DND-41 (cell line): ENCODE data around the gene KIAA1671.

Source experiments
- ATAC-seq: fragments of 200-7000 bp; cut with Tn5 transposase; 3 replicates; pipeline ENCODE4 v1.9.1; 2021; ENCODE audit warnings: low read depth; ENCODE audit not compliant: insufficient read depth
- DNase-seq: peaks from one replicate; pipeline ENCODE4 v3.0.0-alpha.2; 2020
- H2AFZ ChIP-seq: 2 replicates; pipeline ENCODE4 v1.6.0; 2012; ENCODE audit warnings: low read depth, low read length
- H3K27ac ChIP-seq: 2 replicates; pipeline ENCODE4 v1.5.1; 2012; ENCODE audit warnings: low read length, inconsistent platforms
- H3K27me3 ChIP-seq: fragments of 200-600 bp; sonication (generic); 2 replicates; pipeline ENCODE4 v1.6.0; 2012; ENCODE audit warnings: low read length, mild to moderate bottlenecking, inconsistent platforms; ENCODE audit not compliant: insufficient read depth, poor library complexity
- H3K36me3 ChIP-seq: 2 replicates; pipeline ENCODE4 v1.5.1; 2012; ENCODE audit warnings: low read length, inconsistent platforms; ENCODE audit not compliant: insufficient read depth
- H3K4me1 ChIP-seq: 2 replicates; pipeline ENCODE4 v1.5.1; 2012; ENCODE audit warnings: mild to moderate bottlenecking, low read length; ENCODE audit not compliant: insufficient read depth
- H3K4me2 ChIP-seq: 2 replicates; pipeline ENCODE4 v1.6.0; 2012; ENCODE audit warnings: mild to moderate bottlenecking, moderate library complexity, low read length, inconsistent platforms; ENCODE audit not compliant: insufficient read depth
- H3K4me3 ChIP-seq, 2 experiments: fragments of 200-600 bp in 1 of 2; shearing (Covaris generic) in 1 of 2; 2 replicates each; pipeline ENCODE4 v1.5.1; 2012 to 2016; ENCODE audit warnings: inconsistent platforms in 2 of 2, low read length in 2 of 2, mild to moderate bottlenecking in 2 of 2, low read depth in 1 of 2, moderate library complexity in 1 of 2
- H3K79me2 ChIP-seq: 2 replicates; pipeline ENCODE4 v1.6.0; 2012; ENCODE audit warnings: low read length, inconsistent platforms; ENCODE audit not compliant: insufficient read depth
- H3K9ac ChIP-seq: 2 replicates; pipeline ENCODE4 v1.6.0; 2012; ENCODE audit warnings: low read depth, mild to moderate bottlenecking, inconsistent platforms, low read length, moderate library complexity
- H3K9me3 ChIP-seq: 2 replicates; pipeline ENCODE4 v1.5.1; 2012; ENCODE audit warnings: low read length, moderate library complexity, mild to moderate bottlenecking, inconsistent platforms; ENCODE audit not compliant: insufficient read depth, severe bottlenecking
- H4K20me1 ChIP-seq: 2 replicates; pipeline ENCODE4 v1.6.0; 2012; ENCODE audit warnings: low read length; ENCODE audit not compliant: insufficient read depth
- EZH2 ChIP-seq: IDR thresholded peaks from 3 replicates; pipeline ENCODE4 v1.6.1; 2012; ENCODE audit warnings: borderline replicate concordance, low read depth, mild to moderate bottlenecking, moderate library complexity, low read length, inconsistent platforms; ENCODE audit not compliant: severe bottlenecking
- TF ChIP-seq, protein P1 (sequence below): IDR thresholded peaks from 2 replicates; pipeline ENCODE4 v1.5.1; 2012; ENCODE audit warnings: borderline replicate concordance, low read length, moderate library complexity, mild to moderate bottlenecking; ENCODE audit not compliant: poor library complexity, severe bottlenecking; ENCODE audit errors: extremely low read depth

KIAA1671 gene

DNA sequence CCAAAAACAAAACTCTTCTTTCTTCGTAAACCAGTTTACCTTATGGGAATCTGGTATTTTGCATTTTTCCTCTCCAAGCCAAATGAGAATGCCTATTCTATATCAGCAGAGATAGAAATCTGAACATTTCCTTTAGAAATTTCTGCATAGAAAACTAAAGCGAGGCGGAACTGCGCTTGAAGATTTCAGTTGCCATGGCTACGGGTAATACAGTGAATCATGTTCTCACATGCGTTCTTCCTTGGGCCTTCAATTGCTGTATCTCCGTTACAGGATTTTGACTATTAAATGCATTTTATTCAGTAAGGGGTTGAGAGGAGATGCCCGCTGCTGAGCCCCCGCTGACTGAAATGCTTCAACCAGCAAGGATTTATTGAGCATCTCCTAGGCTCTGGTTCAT lies 138.9 kb downstream of the KIAA1671 start:
- no peak for ATAC-seq

DNA sequence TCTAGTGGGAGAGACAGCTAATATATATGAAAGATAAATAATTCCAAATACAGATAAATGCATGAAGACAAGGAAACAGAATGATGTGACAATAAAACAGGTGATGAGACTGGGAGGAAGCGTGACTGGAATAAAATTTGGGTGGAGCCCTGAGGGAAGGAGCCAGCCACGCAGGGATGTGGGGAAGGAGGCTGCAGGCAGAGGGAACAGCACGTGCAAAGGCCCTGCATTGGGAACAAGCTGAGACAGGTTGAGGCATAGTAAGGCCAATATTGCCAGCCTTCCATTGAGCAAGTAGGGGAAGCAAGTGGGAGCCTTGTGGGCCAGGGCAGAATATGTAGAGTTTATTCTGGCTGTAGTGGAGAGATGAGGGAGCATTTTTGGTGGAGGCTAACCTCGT lies 139.6 kb downstream of the KIAA1671 start:
- Histone ChIP-seq H3K4me2 (no peak overlapping the region), H4K20me1 (no peaks in the 10 kb centered on the region), H3K36me3 (no peaks in the 10 kb centered on the region), H3K79me2 (no peaks in the 10 kb centered on the region), H2AFZ (no peak overlapping the region), H3K27ac (no peak overlapping the region), H3K27me3 (no peaks in the 10 kb centered on the region), H3K4me3 (no peak overlapping the region), H3K9ac (no peak overlapping the region), H3K4me1 (no peaks in the 10 kb centered on the region), H3K9me3 (no peaks in the 10 kb centered on the region)
- TF ChIP-seq, protein P1, sequence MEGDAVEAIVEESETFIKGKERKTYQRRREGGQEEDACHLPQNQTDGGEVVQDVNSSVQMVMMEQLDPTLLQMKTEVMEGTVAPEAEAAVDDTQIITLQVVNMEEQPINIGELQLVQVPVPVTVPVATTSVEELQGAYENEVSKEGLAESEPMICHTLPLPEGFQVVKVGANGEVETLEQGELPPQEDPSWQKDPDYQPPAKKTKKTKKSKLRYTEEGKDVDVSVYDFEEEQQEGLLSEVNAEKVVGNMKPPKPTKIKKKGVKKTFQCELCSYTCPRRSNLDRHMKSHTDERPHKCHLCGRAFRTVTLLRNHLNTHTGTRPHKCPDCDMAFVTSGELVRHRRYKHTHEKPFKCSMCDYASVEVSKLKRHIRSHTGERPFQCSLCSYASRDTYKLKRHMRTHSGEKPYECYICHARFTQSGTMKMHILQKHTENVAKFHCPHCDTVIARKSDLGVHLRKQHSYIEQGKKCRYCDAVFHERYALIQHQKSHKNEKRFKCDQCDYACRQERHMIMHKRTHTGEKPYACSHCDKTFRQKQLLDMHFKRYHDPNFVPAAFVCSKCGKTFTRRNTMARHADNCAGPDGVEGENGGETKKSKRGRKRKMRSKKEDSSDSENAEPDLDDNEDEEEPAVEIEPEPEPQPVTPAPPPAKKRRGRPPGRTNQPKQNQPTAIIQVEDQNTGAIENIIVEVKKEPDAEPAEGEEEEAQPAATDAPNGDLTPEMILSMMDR, result no peak
- TF ChIP-seq EZH2, result no peak
- DNase-seq (no peak), ATAC-seq (no peak)

More for the DNA sequence above, 138.9 kb downstream of the KIAA1671 start:
- no peaks in the 10 kb centered on the region for H3K36me3 ChIP-seq
- no peaks in the 10 kb centered on the region for H3K27me3 ChIP-seq
- no peak overlapping the region for H3K4me3 ChIP-seq
- no peak overlapping the region for H3K9ac ChIP-seq
- H3K79me2 ChIP-seq, result no peaks in the 10 kb centered on the region
- no peak for TF ChIP-seq EZH2
- TF ChIP-seq, protein P1, result no peak
- no peak overlapping the region for H3K27ac ChIP-seq
- H3K4me1 ChIP-seq, result no peaks in the 10 kb centered on the region
- H2AFZ ChIP-seq, result no peak overlapping the region
- H3K9me3 ChIP-seq, result no peaks in the 10 kb centered on the region
- H4K20me1 ChIP-seq, result no peaks in the 10 kb centered on the region
- no peak for DNase-seq
- H3K4me2 ChIP-seq, result no peak overlapping the region

DNA sequence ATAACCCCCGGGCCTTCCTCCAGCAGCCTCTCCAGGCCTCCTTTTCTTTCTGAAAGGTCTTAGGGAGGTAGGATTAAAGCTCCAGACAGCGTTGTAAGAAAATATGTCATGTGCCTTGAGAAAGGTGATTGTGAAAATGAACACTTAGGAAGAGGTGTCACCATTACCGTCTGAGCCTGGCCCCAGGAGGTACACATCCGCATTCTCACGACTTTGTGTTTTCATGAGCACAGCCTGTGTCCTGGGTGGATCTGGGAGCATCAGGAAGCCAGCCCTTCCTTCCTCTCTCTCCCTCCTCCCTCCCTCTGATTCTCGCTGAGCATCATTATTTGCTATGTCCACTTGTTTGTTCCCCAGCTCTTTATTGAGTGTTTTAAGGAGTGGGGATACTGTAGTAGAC lies 142.1 kb downstream of the KIAA1671 start:
- Histone ChIP-seq H3K9me3 (no peaks in the 10 kb centered on the region), H3K27me3 (no peaks in the 10 kb centered on the region), H3K4me1 (no peaks in the 10 kb centered on the region), H2AFZ (no peak overlapping the region), H3K36me3 (no peaks in the 10 kb centered on the region), H3K27ac (no peak overlapping the region), H4K20me1 (no peaks in the 10 kb centered on the region), H3K4me2 (no peak overlapping the region), H3K79me2 (no peaks in the 10 kb centered on the region), H3K4me3 (no peak overlapping the region), H3K9ac (no peak overlapping the region)
- ATAC-seq (no peak), DNase-seq (no peak)
- TF ChIP-seq, protein P1, result no peak
- no peak for TF ChIP-seq EZH2

DNA sequence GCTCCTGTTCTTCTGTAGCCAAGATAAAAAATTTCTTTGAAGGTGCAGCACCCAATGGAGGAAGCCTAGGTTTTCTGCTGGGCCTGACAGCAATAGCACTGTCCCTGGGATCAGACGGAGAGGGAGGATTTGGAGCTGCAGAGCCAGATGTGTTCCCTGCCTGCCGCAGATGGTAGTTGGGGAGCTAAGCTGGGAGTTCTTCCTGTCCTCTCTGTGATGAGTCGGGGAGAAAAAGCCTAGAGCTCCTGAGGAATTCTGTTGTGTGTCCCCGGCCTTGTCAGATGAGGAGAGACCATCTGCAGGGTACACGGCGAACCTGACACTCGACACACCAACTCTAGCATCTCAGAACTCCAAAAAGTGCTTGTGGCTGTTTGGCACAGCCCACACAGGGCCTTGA lies 143.4 kb downstream of the KIAA1671 start:
- no peak overlapping the region for H2AFZ ChIP-seq
- no peak for DNase-seq
- H3K36me3 ChIP-seq, result no peaks in the 10 kb centered on the region
- H3K4me3 ChIP-seq, result no peak overlapping the region
- H3K27ac ChIP-seq, result no peak overlapping the region
- H3K4me2 ChIP-seq, result no peak overlapping the region
- no peaks in the 10 kb centered on the region; the same call in 1 of the 2 replicates for H4K20me1 ChIP-seq
- H3K9ac ChIP-seq, result no peak overlapping the region
- no peaks in the 10 kb centered on the region for H3K4me1 ChIP-seq
- H3K9me3 ChIP-seq, result no peaks in the 10 kb centered on the region
- no peaks in the 10 kb centered on the region for H3K79me2 ChIP-seq
- TF ChIP-seq, protein P1, result no peak
- TF ChIP-seq EZH2, result no peak
- ATAC-seq, result no peak
- no peaks in the 10 kb centered on the region for H3K27me3 ChIP-seq
